ENCODE results near the gene KIF25. TPM values are rescaled to one million over a fixed set of nuclear protein-coding genes. Genes with fewer than 3 reads are reported as not detected.
"Not testable (repeated sequence)": the region's sequence is repeated elsewhere in the genome, so short reads cannot be mapped to it uniquely, and the experiment has no call there.

KIF25 gene
- polyA plus RNA-seq, 1 donor, result 0.99 TPM

DNA sequence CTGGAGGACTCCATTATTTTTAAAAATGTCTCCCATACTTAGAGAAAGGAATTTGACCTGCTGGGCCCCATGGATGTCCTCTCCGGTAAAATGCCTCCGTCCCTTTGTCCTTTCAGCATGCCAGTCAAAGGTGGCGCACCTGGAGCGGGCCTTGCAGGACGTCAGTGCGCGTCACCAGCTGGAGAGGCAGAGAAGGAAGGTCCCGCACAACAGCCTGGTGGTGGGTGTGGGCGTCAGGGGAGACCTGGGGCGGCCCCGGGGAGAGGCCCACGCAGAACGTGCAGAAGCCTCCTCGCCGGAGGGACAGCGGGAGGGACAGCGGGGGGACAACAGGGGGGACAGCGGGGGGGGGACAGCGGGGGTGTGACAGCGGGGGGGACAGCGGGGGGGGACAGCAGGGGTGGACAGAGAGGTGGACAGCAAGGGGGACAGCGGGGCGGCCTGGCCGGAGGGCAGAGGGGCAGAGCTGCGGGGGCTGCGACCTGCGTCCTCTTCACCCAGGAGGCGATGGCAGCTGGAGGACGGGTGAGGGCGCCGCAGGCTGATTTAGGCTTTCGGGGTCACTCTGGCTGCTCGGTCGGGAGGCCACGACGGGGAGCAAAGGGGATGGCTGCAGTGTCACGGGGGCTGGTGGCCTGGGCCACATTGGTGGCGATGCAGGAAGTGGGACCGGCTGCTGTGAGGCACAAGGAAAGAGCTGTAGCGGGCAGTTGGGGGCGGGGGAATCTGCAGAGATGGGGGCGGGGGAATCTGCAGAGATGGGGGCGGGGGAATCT is 859 bp upstream of the KIF25 start:
- DNase-seq, result no peak

DNA sequence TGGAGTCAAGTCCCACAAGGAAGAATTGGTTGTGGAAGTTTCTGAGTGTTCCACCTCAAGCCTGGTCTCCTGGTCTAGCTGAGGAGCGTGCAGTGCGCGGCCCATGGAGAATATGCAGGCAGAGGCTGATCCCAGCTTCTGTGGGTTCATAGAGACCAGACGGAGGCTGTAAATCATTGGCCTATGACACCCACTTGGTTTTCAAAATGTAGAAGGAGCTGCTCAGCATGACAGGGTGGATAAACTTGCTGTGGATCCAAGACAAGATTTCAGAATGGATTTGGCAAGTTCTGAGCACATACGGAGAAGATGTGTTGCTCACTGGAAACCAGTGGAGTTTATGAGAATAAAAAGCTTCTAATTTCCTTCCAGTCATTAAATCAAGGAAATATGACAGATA is 744 bp downstream of the KIF25 start:
- no peak for DNase-seq

DNA sequence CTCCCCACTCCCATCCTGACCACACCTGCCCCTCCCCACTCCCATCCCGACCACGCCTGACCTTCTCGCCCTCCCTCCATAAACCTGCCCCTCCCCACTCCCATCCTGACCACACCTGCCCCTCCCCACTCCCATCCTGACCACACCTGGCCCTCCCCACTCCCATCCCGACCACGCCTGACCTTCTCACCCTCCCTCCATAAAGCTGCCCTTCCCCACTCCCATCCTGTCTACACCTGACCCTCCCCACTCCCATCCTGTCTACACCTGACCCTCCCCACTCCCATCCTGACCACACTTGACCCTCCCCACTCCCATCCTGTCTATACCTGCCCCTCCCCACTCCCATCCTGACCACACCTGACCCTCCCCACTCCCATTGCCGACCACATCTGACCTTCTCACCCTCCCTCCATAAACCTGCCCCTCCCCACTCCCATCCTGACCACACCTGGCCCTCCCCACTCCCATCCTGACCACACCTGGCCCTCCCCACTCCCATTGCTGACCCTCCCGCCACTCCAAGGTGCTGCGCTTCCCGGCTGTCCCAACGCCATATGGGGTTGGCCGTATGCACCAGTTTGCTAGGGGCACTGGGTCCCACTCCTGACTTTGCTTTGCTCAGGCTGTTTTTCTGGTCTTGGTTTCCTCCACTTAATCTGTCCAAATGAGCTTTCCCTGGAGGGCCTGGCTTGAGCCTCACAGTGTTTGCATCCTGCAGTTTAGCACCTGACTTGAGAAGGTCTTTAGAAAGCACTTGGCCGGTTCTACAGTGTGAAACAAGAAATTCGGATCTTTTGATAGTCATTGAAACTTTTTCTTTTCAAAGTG is 2.9 kb downstream of the KIF25 start:
- DNase-seq, result no peak

DNA sequence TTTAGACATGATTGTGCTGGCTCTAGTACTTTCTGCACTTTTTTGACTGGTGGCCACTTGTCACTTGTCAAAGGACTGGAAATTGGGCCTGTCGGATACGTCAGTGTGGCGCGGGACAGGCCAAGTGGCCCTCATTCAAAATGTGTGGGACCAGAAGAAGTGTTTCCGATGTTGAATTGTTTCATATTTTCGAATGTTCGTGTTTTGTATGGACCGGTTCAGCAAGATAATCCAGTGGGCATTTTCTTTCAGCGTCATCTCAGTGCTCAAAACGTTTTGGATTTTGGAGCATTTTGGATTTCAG is 3.5 kb downstream of the KIF25 start:
- DNase-seq, result no peak

DNA sequence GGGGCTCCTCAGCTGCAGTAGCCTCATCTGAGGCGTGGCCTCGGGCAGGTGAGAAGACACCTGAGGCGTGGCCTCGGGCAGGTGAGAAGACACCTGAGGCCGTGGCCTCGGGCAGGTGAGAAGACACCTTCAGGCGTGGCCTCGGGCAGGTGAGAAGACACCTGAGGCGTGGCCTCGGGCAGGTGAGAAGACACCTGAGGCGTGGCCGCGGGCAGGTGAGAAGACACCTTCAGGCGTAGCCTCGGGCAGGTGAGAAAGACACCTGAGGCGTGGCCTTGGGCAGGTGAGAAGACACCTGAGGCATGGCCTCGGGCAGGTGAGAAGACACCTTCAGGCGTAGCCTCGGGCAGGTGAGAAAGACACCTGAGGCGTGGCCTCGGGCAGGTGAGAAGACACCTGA is 4.0 kb downstream of the KIF25 start:
- not testable (repeated sequence) for DNase-seq

DNA sequence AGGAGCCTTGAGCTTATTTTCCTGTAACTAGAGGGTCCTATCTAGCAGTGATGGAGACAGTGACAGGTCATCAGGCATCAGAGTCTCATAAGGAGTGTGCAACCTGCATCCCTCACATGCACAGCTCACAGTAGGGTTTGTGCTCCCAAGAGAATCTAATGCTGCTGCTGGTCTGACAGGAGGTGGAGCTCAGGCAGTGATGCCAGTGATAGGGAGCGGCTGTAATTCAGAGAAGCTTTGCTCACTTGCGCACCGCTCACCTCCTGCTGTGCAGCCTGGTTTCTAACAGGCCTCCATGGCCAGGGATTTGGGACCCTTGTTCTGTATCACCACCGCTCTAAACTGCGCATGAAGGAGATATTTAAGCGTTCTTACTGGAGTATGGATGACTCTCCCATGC is 5.3 kb downstream of the KIF25 start:
- DNase-seq, result no peak

DNA sequence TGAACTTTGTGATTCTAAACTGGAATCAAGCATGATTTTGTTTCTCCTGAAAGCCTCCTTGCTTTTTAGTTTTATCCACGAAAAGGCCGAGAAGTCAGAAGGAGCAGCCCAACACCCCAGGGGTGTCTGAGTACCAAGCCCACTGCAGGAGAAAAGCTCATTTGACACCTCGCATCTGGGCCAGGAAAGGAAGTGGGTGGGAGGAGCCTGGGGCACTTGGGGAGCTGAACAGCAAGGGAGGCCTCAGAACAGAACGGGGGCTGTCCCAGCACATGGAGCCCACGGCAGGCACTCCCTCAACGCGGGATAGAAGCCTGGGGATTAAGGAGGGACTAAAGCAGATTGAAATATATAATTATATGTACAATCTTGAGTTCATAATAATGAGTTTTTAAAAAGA is 6.6 kb downstream of the KIF25 start:
- no peak for DNase-seq

DNA sequence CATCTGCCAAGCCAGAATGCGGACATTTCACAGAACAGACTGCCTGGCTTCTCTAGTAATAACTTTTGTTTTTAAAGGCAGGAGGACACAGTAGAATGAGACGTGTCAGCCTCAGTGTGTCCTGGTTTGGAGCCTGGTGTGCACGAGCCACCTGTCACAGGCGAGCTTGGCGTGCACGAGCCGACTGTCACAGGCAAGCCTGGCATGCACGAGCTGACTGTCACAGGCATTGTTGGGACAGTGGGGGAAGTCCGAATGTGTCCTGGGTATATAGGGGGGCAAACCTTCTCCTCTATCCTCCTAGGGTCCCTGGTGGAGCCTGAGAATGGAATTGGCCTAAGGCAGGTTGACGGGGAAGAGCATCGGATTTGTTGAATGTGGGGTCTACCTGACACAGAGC is 7.5 kb downstream of the KIF25 start:
- no peak for DNase-seq

DNA sequence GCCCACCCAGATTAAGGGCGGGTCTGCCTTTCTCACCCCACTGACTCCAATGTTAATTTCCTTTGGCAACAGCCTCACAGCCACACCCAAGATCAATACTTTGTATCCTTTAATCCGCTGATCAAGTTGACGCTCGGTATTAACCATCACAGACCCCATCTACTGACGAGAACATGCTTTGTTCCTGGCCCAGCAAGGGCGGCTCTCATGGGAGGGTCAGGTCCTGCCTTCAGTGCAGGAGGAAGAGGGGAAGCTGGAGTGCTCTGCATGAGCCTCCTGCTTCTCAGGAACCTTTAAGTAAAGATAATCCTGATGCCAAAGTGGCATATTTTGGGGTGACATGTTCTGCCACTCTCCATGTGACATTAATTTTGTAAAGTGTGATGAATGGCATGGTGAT is 8.3 kb downstream of the KIF25 start:
- DNase-seq, result no peak

DNA sequence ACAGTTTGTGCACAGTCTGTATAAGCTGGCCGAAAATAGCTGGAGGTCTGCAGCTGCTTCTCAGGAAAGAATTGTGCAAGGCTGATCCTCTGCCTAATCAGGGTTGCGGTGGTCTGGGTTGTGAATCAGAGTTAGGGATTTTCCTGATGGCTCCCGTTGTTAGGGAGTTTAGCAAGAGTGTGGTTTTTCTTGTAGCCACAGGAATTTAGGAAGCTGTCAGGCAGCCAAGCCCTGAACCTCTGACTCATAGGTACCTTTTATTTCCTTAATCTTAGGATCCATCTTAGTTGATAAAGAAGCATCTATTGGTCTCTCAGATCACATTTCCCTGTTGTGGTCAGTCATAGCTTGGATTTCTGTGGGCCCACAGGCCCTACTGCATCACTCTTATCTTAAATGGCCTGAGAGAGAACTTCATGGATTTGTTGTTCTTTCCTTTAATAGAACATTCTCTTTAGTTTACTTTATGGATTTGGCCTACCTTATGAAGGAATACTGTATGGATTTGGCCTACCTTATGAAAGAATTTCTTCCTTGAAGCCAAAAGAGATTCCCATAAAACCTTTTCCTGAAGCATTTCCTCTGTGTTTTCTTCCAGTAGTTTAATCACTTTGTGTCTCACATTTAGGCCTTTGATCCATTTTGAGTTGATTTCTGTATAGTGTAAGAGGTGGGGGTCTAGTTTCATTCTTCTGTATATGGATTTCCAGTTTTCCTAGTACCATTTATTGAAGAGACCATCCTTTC is 10.3 kb downstream of the KIF25 start:
- DNase-seq, result no peak

DNA sequence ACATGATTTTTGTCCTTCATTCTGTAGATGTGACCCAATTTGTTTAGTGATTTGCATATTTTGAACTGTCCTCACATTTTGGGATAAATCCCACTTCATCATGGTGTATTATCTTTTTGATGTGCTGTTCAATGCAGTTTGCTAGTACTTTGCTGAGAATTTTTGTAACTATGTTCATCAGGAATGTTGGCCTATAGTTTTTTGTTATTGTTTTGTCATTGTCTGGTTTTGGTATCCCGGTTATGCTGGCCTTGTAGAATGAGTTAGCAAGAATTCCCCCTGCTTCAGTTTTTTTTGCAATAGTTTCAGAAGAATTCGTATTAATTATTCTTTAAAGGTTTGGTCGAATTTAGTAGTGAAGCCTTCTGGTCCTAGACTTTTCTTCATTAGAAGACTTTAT is 11.9 kb downstream of the KIF25 start:
- DNase-seq, result no peak

DNA sequence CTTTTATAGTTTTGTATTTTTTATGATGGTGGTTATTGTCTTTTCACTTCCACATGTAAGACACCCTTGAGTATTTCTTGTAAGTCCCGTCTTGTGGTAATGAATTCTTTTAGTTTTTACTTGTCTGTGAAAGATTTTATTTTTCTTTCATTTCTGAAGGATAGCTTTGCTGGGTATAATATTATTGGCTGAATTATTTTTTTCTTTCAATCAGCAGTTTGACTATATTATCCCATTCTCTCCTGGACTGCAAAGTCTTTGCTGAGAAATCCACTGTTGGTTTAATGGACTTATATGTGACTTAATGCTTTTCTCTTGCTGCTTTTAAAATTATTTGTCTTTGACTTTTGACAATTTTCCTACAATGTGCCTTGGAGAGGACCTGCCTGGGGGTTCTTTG is 13.8 kb downstream of the KIF25 start:
- DNase-seq, result no peak

DNA sequence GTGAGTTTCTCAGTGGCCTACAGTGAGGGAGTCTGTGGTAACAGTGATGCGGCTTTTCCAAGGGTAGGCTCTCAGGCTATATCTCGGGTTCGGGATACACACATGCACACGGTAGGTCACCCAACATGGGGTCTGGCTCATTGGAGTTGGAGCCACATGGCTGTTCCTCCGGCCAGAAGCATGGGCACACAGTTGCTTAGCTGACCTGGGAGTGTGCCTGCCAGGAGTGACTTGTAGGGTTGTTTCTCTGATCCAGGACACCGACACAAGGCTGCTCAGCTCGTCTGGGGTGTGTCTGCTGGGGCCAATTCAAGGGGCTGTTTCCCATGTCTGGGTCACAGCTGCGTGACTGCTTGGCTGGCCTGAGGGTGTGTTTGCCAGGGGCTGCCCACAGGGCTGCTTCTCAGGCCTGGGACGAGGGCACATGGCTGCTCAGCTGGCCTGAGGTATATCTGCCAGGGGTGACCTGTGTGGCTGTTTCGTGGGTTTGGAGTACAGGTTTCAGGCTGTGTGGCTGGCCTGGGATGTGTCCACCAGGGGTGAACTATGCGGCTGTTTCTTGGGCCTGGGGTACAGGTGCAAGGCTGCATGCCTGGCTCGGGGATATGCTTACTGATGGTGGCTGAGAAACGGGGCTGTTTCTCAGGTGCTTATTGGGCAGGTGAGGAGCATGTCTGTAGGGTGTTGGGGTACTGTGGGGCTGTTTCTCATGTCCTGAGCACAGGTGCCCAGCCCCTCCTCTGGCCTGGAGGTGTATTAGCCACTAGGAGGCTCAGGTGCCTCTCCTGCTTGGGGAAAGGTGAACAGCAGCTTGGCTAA is 15.2 kb downstream of the KIF25 start:
- DNase-seq, result no peak

DNA sequence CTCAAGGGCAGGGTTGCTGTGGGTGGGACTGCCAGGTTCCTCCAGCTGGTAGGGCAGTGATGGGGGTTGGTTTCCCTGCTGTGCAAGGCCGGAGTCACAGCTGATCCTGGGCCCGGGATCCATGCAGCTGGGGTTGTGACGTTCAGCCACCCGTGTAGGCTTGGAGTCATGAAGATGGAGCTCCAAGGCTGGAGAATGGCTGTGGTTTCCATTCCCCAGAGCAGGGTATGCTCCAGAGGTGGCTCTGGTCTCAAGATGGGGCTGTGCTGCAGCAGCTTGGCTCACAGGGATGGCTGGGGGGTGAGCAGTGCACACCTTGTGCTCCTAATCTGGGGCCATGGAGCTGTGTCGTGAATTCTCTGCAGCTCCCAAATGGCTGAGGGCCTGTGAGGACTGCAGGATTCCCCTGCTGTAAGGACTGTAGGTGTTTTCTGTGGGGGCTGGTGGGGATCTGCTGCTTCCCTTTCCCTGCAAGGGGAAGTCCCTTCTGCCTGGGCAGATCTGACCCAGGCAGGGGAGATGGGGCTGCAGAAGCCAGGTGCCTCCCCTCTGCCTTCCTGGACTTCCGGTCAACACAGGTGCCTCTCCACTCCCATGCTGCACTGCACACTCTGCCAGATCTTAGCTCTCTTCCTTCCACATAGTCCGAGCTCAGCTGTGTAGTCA is 15.9 kb downstream of the KIF25 start:
- DNase-seq, result no peak

DNA sequence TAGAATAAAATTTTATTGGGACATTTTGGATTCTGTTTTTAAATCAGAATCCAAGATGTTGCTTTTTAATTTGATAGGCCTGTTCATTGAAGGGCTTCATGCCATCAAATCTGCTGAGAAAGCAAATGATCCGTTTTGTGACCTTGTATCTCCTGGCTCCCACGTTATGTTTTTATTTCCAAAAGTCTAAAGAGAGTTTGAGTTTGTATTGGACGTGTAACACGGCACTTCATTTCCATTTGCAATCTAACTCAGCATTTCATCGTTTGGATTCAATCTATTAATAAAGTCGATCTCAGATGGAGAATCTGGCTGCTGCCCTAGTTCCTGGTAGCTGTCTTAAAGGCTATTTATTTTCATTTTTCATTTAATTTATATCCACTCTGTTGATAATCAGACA is 17.0 kb downstream of the KIF25 start:
- DNase-seq, result no peak

DNA sequence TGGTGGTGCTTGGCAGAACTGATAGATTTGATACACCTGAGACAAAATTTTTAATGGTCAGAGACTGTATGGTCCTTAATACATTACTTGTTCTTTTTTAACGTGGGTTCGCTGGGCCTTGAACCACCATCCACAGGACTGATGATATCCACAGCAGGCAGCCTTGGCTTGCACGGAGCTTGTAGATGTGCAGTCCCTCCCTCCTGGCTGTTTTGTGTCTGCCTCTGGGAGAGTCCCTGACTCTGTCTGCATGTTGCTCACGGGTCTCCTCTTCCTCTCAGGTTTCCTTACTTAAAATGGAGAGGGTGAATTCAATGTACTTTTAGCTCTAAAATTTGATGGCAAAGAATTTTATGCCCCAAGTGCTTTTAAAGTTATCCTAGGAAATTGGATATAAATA is 17.5 kb downstream of the KIF25 start:
- DNase-seq, result no peak

DNA sequence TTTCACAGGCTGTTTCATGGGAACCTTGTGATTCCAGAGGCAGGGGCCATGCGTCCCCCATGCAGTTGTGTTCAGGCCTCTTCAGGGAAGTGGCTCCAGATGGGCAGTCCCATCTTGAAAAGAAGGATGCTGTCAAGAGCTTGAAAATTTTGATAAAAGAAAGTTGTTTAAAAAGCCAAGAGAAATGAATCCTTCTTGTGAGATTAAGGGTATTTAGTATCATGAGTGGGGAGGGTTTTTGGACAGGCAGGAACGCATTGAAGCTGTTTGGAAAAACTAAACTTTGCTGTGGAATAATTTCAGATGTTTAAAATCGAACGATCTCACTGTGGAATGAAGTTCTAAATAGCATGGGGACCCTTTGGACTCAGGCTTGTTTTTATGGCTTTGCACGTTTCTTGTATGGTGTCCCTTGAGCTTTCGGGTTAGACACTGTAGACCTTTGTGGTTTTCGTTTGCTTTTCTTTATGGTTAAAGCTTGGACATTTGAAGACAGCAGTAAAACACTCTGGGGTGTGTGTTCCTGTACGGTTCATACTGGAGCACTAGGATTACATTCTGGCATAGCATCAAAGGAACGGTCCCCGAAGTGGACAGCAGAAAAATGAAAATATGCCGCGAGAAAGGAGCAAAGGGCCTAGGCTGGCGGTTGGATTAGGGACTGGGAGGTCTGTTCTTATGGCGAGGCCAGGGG is 18.2 kb downstream of the KIF25 start:
- no peak for DNase-seq

DNA sequence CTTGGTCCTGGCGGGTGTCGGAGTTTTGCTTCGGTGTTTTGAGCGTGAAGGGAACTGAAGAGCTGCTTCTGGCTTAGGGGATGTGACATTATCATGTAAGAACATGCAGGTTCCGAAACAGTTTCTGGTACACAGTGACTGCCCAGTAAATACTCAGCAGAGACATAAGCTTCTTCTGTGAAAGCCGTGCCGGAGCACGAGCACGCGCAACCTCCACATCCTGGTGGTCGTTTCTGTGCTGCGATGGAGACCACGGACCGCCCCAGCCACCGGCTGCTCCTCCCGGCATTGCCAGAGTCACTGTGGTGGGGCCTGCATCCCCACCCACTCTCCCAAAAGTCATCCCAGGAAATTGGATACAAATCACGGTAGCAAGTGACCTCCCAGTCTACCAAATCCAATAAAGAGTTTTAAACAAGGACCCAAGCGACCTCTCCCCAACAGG is 18.7 kb downstream of the KIF25 start:
- DNase-seq, result no peak

DNA sequence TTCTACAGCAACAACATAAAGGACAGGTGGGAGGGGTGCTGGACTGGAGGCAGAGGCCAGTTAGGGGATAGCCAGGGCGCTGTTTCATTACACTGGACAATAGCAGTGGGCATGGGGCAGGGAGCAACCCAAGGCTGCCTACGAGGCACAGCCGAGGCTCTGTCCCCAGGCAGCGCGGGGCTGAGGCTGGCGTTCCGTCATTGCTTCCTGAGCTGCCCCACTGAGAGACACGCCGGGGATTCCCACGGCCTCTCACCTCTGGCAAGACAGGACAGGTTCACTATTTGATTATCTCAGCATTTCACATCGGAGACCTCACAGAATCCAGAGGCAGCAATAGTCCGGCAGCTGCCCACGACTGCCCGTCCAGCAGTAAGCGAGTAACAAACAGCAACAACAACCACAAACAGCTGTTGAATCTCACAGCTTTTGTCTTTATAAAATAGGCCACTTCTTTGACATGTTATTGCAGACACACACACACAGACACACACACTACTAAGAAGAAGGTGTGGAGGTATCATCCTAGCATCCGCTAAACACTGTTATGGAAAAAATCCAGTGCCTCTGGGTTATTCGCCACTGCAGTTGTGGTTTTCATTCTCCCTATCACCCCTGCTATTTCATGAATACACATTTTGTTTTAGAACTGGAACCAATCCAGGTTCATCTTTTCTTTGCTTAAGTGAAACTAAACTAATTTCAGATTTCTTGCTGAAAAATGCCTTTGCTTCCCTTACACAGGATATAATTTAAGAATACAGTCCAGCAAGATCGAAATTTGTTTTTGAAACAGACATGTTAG is 19.5 kb downstream of the KIF25 start:
- no peak for DNase-seq

DNA sequence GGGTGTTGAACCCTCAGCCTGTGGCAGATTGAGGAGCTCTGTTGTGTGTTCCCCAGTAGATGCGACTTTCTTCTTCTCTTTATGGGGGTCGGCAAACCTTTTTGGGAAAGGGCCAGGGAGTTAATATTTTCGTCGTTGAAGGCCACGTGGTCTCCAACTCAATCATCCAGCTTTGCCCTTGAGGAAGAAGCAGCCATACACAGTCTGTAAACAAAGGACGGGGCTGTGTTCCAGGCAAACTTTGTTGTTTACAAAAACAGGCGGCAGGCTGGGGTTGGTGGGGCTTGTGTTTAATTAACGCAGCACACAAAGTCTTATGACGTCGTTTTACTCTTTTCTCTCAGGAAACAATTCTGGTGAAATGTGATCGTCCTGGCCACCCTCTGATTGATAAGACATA is 20.2 kb downstream of the KIF25 start:
- DNase-seq, result no peak

DNA sequence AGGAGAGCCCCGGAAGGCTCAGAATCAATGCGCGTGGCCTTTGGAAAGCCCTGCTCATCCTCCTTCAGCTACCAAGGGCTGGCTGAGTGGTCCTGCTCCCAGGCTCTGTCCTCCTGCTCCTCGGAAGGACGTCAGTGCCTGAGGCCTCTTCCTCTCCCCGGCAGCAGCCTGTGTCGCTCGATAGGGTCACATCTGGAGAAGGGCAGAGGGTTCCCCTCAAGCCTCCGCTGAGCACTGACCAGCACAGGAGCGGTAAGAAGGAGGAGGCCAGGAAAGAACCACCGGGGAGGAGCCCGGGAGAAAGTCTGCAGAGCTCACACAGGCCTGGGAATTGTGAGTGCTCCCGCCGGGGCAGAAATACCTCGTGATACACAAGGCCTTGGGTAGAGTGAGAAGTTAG is 21.2 kb downstream of the KIF25 start:
- DNase-seq, result no peak

Data from hindlimb muscle (tissue), 1 donor.